NCI-H2081 treated with DMSO at 0.1 percent for 48 hours (cell line): ENCODE measurements around the gene PDIA6.

Source experiments
- DNase-seq: peaks from one replicate; lab custom pipeline; 2025; lab: John Stamatoyannopoulos, UW

PDIA6 gene

GRCh38 chr2:10812362-10813162, at the start of gene PDIA6:
PDIA6 (minus strand) TSS chr2:10812785; CDS start chr2:10812696, 89 bp downstream.
- DNase-seq, result peak; percentile 84

GRCh38 chr2:10862330-10862729, 49.7 kb upstream of the PDIA6 start:
- DNase-seq, result no peak

DNA sequence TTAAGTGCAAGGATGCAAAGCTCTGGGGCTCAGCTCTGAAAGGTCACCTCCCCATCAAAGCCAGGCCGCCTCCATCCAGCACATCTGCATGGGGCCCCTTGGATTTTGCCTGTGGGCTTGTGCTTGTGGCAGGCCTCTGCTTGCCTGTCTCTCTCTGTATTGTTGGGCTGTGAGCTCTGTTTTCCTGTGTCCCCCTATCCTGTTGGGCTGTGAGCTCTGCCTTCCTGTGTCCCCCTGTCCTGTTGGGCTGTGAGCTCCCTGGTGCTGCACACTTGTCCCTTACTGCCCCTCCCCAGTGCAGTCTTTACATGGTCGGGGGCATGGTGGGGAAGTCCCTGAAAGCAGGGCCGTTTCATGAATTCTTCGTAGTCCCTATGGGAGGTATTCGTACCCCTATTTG, 49.2 kb upstream of the PDIA6 start:
- no peak for DNase-seq

DNA sequence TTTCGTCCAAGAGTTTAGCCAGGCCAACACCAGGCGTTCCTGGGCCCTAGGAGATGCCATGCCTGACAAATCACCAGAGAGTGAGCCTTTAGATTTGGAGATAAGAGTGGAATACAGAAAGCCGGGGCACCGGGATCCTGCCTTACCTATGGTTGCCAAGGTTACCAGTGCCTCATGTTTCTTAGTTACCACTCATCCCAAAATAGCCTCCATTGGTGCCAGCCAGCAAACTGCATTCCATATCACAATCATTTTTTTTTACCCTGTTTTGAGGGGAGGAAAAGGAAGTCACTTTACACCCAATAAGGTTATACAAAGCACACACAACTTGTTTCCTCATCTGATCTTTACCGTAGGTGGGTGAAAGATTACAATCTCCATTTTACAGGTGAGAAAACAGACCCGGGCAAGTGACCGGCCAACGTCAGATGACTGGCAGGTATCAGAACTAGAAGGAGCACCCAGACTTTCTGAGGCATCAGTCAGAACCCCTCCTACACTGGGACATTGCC, 48.3 kb upstream of the PDIA6 start:
- no peak for DNase-seq

DNA sequence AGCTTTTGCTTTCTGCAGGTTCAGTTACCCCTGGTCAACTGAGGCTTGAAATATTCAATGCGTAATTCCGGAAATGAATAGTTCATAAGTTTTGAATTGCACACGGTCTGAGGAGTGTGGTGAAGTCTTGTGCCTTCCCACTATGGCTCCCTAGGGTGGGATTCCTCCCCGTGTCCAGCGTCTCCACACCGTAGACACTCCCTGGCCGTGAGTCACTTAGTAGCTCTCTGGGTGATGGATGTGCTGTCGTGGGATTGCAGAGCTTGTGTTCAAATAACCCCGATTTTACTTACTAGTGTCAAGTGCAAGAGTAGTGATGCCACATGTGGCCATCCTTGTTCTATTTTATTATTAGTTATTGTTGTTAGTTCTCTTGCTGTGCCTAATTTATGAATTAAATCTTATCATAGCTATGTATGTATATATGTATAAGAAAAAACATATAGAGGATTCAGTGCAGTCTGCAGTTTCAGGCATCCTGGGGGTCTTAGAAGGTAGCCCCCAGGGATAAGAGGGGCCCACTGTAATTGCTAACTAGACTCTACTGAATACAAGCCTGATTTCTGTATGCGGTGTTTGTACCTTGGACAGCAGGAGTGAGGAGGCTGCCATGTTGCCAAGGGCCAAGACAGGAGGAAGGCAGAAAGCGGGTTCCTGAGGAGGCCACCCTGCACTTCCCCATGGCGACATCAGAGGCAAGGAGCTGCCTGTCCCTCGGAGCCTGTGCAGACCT, 47.7 kb upstream of the PDIA6 start:
- DNase-seq, result no peak

DNA sequence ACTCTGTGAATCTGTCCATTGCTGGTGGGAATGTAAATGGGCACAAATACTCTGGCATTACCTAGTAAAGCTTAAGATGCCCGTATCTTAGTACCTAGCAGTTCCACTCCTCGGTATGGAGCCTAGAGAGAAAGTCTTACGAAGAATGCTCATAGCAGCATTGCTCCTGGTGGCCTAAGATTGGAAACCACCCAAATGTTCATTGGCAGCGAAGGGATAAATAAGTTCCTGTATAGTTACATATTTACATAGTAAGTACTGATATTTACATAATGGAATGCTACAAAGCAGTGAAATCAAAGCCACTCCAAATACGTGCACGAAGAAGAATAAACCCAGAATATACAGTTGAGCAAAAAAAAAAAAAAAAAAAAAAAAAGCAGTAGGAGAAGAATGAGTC, 46.7 kb upstream of the PDIA6 start:
- DNase-seq, result no peak

- DNase-seq, result no peak
Measured at GRCh38 chr2:10848541-10848940, 36.0 kb upstream of the PDIA6 start.

GRCh38 chr2:10847008-10847407, 34.4 kb upstream of the PDIA6 start:
- DNase-seq, result no peak

DNA sequence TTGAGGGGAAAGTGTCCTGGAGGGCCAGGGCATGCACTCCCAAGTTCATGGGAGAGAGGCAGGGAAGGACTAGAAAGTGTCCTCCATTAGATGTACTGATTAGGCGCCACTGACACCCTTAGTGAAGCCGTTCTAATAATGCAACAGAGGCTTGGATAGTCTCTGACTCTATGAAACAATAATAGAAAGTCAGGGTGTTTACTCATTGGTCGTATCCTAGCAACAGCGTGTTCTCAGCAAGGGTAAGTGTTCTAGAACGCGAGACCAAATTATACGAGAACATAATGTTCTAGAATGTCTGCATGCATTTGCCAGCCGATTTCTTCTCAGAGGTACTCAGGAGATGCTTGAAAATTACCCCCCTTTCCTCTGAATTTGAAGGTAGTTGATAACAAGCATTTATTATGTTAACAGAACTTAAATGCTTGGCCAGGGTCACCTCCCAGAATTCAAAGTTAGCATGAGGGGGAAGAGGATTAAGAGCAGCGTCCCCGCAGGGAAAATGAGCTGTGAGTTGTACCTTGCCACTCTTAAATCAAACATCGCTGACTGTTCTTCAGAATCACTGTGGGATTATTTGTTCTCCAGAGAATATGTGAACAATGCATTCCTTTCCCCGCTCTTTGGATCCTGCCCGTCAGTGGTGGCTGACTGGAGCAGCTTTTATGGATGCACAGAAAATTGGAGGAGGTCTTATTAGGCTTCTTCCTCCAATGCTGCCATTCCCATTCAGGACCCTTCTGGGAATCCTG, 33.7 kb upstream of the PDIA6 start:
- DNase-seq, result no peak

DNA sequence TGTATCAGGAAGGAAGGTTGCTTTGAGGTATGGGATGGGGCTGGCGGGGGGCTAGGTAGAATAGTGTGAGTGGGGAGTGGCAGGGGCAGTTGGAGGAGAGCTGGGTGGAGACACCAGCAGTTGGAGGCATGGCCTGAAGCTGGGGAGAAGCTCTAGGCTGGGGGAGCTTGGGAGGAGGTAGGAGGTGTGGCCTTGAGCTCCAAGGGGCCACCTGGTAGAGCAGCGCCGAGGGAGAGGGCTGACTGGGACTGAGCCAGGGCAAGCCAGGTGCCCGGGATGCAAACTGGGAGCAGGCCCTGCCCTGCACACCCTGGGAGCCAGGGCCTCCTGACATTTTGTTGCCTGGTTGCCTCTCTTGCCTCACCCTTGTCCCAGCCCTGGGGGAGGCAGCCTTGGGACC, 33.1 kb upstream of the PDIA6 start:
- no peak for DNase-seq

DNA sequence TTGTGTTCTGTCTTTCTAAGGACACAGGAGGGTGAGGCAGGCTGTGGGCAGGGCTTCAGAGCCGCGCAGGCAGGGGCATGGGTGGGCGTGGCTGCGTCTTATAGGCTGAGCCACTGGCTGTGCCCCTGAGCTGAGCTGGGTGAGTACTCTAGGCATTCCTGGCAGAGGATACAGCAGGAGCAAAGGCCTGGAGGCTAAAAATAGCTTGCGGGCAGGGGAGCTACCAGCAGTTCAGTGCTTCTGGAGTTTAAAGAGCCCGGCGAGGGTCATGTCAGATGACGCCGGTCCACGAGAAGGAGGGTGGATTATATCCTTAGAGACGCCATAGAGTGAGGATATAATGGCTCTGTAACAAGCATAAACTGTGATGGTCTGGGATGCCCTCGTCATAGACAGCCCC, 31.5 kb upstream of the PDIA6 start:
- DNase-seq, result no peak

GRCh38 chr2:10842506-10842905, 29.9 kb upstream of the PDIA6 start:
- no peak for DNase-seq

- no peak for DNase-seq
Measured at GRCh38 chr2:10841547-10842219, 29.1 kb upstream of the PDIA6 start.

DNA sequence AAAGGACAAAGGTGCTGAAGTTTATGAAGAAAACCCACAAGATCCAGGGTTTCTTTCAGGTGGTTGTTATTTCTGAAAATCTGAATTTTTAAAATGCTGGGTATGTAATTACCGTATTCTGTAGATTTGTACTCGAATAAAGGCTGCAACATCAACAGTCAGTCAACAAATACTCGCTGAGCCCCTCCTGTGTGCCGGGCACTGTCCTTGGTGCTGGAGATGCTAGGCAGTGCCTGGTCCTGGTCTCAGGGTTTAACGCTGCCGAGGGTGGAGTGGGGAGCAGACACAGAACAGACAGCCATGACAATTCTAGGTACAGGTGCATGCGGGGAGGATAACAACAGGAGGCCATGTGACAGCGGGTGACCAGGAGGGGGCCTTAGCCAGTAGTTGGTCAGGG, 27.2 kb upstream of the PDIA6 start:
- DNase-seq, result no peak

DNA sequence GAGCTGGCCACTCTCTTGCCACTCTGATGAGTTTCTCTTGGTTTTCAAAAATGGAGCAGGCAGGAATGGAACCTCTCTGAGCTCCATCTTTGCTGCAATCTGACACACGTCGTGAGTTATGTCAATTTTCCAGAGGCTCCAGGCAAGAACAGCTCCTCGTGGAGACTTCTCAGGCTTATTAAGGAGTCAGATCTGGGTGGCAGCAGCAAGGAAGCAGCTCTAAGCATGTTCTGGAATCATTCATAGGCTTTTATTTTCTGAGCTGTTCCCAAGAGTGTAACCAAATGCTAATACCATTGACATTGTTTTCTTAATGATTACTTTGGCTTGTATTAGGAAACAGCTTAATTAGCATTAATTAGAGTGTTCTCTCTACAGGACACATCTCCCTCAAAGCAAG, 26.1 kb upstream of the PDIA6 start:
- no peak for DNase-seq

DNA sequence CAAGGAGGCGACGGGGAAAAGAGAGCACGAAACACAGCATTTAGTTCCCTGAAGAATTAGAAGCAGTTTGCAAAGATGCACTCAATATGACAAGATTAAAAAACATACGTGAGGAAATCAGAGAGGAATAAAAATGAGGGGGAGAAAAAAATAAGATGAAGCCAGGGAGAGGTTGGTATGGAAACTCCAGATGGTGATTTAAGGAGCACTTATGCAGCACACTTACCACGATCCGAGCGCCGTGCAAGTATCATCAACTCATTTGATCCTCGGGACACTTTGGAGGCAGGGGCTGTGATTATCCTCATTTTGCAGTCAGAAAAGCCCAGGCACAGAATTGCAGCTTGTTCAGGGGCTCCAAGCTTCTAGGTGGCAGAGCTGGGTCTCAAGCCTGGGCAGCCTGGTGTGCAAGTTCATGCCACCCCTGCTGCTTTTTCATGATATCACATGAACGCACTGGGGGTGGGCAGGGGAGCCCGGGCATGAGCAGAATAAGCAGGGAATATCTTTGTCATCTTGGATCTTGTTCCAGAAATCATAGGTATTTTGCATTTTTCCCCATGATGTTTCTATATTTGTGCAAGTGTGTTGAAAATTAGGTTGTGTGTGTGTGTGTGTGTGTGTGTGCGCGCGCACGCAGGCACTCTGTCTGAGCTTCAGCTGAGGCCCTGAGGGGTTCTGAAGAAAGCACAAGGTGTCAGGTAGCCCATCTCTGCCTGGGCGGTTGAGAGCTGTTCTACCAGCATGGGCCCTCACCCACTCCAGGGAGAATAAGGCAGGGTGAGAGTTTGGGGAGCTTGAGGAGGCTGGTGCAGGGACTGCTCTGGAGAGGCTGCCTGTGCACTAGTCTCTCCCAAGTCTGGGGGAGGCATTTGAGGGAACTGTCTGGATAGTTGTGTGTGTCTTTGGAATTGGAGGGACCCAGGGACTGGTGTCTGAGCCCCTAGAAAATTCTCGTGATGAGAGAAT, 25.0 kb upstream of the PDIA6 start:
- DNase-seq, result no peak

- DNase-seq, result no peak
Measured at GRCh38 chr2:10835052-10835970, 22.7 kb upstream of the PDIA6 start.

GRCh38 chr2:10834068-10834655, 21.6 kb upstream of the PDIA6 start:
- no peak for DNase-seq

DNA sequence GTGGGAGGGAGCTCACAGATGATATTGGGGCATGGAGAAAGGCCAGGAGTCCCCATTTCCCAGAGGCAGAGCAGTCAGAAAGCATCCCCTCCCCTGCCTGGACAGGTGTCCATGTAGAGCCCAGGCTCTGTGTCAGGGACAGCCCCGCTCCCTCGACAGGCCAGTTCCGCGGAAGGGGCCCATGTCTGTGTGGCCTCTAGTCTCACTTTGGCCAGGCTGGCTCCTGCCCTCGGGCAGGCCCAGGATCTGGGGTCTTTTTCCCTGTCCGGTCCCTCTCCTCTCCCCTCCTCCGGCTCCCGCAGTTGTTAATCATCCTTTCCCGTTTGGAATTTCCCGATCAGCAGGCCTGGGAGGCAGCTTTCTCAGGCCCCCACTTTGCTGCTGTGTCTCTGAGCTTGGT, 20.4 kb upstream of the PDIA6 start:
- no peak for DNase-seq
